Activated CD8-positive, alpha-beta memory T cell treated with anti-CD3 and anti-CD28 coated beads, Interleukin-2, amount 50 U/mL, for 24 hours (primary cell): Measurements from ENCODE around the gene ZBTB47.

Source experiments
- DNase-seq: peaks from one replicate; pipeline ENCODE4 v3.0.0-alpha.2; 2020; ENCODE audit errors: extremely low read depth

ZBTB47 gene

GRCh38 chr3:42685363-42685881 is 31.9 kb downstream of the ZBTB47 start, which contains the start of gene KLHL40:
Gene KLHL40, plus strand, starts transcription at chr3:42685537. Its CDS starts 82 bp downstream, at chr3:42685619.
- no peak for DNase-seq

GRCh38 chr3:42685891-42686820 is 32.7 kb downstream of the ZBTB47 start:
- DNase-seq, result no peak

- no peak for DNase-seq
Measured at GRCh38 chr3:42686832-42687650, 33.5 kb downstream of the ZBTB47 start.

- no peak for DNase-seq
Measured at GRCh38 chr3:42688016-42688415, 34.5 kb downstream of the ZBTB47 start.

GRCh38 chr3:42688487-42689420 is 35.3 kb downstream of the ZBTB47 start:
- no peak for DNase-seq

- DNase-seq, result no peak
Measured at GRCh38 chr3:42689421-42690014, 36.0 kb downstream of the ZBTB47 start.

- no peak for DNase-seq
Measured at GRCh38 chr3:42690191-42690590, 36.7 kb downstream of the ZBTB47 start.

GRCh38 chr3:42690766-42691680 is 37.5 kb downstream of the ZBTB47 start:
- no peak for DNase-seq

- DNase-seq, result no peak
Measured at GRCh38 chr3:42691816-42692666, 38.5 kb downstream of the ZBTB47 start.

- no peak for DNase-seq
Measured at GRCh38 chr3:42692667-42693529, 39.4 kb downstream of the ZBTB47 start.

GRCh38 chr3:42693530-42693930 is 40.0 kb downstream of the ZBTB47 start:
- DNase-seq, result no peak

- DNase-seq, result no peak
Measured at GRCh38 chr3:42694366-42694765, 40.9 kb downstream of the ZBTB47 start.

- no peak for DNase-seq
Measured at GRCh38 chr3:42696356-42697288, 43.1 kb downstream of the ZBTB47 start.

GRCh38 chr3:42697289-42698051 is 44.0 kb downstream of the ZBTB47 start:
- no peak for DNase-seq

- DNase-seq, result no peak
Measured at GRCh38 chr3:42698216-42698910, 44.9 kb downstream of the ZBTB47 start.

- DNase-seq, result no peak
Measured at GRCh38 chr3:42698911-42699230, 45.4 kb downstream of the ZBTB47 start.
